ENCODE results near the gene LSMEM2.
A peak's percentile ranks its signal among the peaks of the same experiment; 100 is the strongest.

Gene LSMEM2

DNA sequence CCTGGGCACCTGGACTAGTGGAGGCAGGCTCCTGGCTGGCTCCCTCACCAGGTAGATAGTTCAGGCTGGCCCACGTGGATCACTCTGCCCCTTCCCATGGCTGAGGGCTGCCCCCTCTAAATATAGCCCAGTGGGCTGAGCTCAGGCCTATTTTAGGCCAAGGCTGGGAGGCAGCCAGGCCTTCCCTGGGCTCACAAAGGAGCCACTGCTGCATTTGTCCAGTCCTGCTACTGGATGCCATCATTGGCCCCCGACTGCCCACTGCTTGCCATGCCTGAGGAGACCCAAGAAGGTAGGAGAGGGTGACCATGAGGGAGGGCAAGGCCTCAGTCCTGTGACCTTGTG, at the start of gene LSMEM2:
Gene LSMEM2 (plus strand): TSS at position 208 of the 345 bp plus-strand sequence. CDS start 27 bp downstream, at position 235.
- Histone ChIP-seq H3K36me3 (ENCODE audit: insufficient read depth, low read length) (no peaks in the 10 kb centered on the region), H3K79me2 (ENCODE audit: control insufficient read depth, insufficient read depth, low read length, unreplicated experiment) (no peaks in the 10 kb centered on the region), H3K4me3 (ENCODE audit: low read depth, low read length) (no peak within 1 kb of the TSS), H3K27ac (ENCODE audit: low read depth, low read length) (no peak within 1 kb of the TSS), H2AFZ (ENCODE audit: low read length, unreplicated experiment) (no peak within 1 kb of the TSS), H3K4me1 (ENCODE audit: control insufficient read depth, insufficient read depth, low read length, unreplicated experiment) (no peaks in the 10 kb centered on the region), H3K27me3 (ENCODE audit: insufficient read depth, low read length) (peaks cover 12% of the 10 kb centered on the region)

DNA sequence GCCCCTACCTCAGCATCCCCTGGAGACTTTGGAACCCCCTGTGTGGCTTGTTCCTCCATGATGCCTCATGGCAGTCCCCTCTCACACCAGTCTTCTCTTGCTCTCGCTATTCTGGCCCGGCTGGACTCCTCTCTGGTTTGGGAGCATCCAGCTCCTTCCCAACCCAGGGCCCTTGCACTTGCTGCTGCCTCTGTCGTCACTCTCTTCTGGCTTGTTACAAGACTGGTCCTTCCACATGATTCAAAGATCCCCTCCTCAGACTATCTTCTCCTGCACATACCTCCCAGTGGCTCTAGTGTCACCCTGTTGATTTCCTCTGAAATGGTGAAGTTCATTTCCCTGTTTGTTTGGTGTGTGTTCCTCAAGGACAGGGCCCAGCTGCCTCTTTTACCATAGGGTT, 49.4 kb upstream of the LSMEM2 start:
- no peak overlapping the region for H2AFZ ChIP-seq (ENCODE audit: low read length, unreplicated experiment)
- H3K27me3 ChIP-seq (ENCODE audit: insufficient read depth, low read length) = peaks cover 3% of the 10 kb centered on the region; the same call in 1 of the 2 replicates
- H3K79me2 ChIP-seq (ENCODE audit: control insufficient read depth, insufficient read depth, low read length, unreplicated experiment) = no peaks in the 10 kb centered on the region
- H3K27ac ChIP-seq (ENCODE audit: low read depth, low read length) = no peak overlapping the region
- peaks cover 14% of the 10 kb centered on the region for H3K4me1 ChIP-seq (ENCODE audit: control insufficient read depth, insufficient read depth, low read length, unreplicated experiment)
- H3K36me3 ChIP-seq (ENCODE audit: insufficient read depth, low read length) = no peaks in the 10 kb centered on the region
- no peak overlapping the region for H3K4me3 ChIP-seq (ENCODE audit: low read depth, low read length)

GRCh38 chr3:50230104-50230793, 48.6 kb upstream of the LSMEM2 start:
- Histone ChIP-seq H3K4me1 (ENCODE audit: control insufficient read depth, insufficient read depth, low read length, unreplicated experiment) (peaks cover 14% of the 10 kb centered on the region), H2AFZ (ENCODE audit: low read length, unreplicated experiment) (no peak overlapping the region), H3K27me3 (ENCODE audit: insufficient read depth, low read length) (no peaks in the 10 kb centered on the region), H3K27ac (ENCODE audit: low read depth, low read length) (no peak overlapping the region), H3K79me2 (ENCODE audit: control insufficient read depth, insufficient read depth, low read length, unreplicated experiment) (no peaks in the 10 kb centered on the region), H3K36me3 (ENCODE audit: insufficient read depth, low read length) (no peaks in the 10 kb centered on the region), H3K4me3 (ENCODE audit: low read depth, low read length) (no peak overlapping the region)

GRCh38 chr3:50230794-50231125, 48.1 kb upstream of the LSMEM2 start:
- no peaks in the 10 kb centered on the region for H3K79me2 ChIP-seq (ENCODE audit: control insufficient read depth, insufficient read depth, low read length, unreplicated experiment)
- H3K4me3 ChIP-seq (ENCODE audit: low read depth, low read length) = no peak overlapping the region
- H2AFZ ChIP-seq (ENCODE audit: low read length, unreplicated experiment) = no peak overlapping the region
- peaks cover 14% of the 10 kb centered on the region for H3K4me1 ChIP-seq (ENCODE audit: control insufficient read depth, insufficient read depth, low read length, unreplicated experiment)
- no peaks in the 10 kb centered on the region for H3K27me3 ChIP-seq (ENCODE audit: insufficient read depth, low read length)
- no peak overlapping the region for H3K27ac ChIP-seq (ENCODE audit: low read depth, low read length)
- H3K36me3 ChIP-seq (ENCODE audit: insufficient read depth, low read length) = no peaks in the 10 kb centered on the region

DNA sequence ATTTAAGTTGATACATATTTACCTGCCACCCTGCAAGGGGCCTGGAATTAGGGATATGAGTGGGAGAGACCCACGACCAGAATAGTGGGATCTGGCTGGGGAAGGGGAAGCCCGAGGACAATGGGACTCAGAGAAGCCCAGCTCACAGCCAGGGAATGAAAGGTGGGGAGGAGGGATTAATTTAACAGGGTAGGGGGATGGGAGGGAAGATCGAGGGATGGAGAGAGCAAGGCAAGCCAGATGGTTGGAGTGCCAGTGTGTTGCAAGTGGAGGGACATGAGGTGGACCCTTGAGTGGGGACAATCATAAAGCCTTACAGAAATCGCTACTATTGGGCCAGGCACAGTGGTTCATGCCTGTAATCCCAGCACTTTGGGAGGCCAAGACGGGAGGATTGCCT, 47.3 kb upstream of the LSMEM2 start:
- Histone ChIP-seq H3K27ac (ENCODE audit: low read depth, low read length) (no peak overlapping the region), H3K4me1 (ENCODE audit: control insufficient read depth, insufficient read depth, low read length, unreplicated experiment) (peaks cover 14% of the 10 kb centered on the region)

GRCh38 chr3:50232303-50232702, 46.6 kb upstream of the LSMEM2 start:
- no peak overlapping the region for H2AFZ ChIP-seq (ENCODE audit: low read length, unreplicated experiment)
- no peak overlapping the region for H3K4me3 ChIP-seq (ENCODE audit: low read depth, low read length)
- no peaks in the 10 kb centered on the region for H3K36me3 ChIP-seq (ENCODE audit: insufficient read depth, low read length)
- no peak overlapping the region for H3K27ac ChIP-seq (ENCODE audit: low read depth, low read length)
- peaks cover 13% of the 10 kb centered on the region for H3K79me2 ChIP-seq (ENCODE audit: control insufficient read depth, insufficient read depth, low read length, unreplicated experiment)
- no peaks in the 10 kb centered on the region for H3K27me3 ChIP-seq (ENCODE audit: insufficient read depth, low read length)
- peaks cover 14% of the 10 kb centered on the region for H3K4me1 ChIP-seq (ENCODE audit: control insufficient read depth, insufficient read depth, low read length, unreplicated experiment)

More for the DNA sequence above, 47.3 kb upstream of the LSMEM2 start:
- Histone ChIP-seq H3K27me3 (ENCODE audit: insufficient read depth, low read length) (no peaks in the 10 kb centered on the region), H3K4me3 (ENCODE audit: low read depth, low read length) (no peak overlapping the region), H3K36me3 (ENCODE audit: insufficient read depth, low read length) (no peaks in the 10 kb centered on the region), H2AFZ (ENCODE audit: low read length, unreplicated experiment) (no peak overlapping the region), H3K79me2 (ENCODE audit: control insufficient read depth, insufficient read depth, low read length, unreplicated experiment) (peaks cover 6% of the 10 kb centered on the region)

DNA sequence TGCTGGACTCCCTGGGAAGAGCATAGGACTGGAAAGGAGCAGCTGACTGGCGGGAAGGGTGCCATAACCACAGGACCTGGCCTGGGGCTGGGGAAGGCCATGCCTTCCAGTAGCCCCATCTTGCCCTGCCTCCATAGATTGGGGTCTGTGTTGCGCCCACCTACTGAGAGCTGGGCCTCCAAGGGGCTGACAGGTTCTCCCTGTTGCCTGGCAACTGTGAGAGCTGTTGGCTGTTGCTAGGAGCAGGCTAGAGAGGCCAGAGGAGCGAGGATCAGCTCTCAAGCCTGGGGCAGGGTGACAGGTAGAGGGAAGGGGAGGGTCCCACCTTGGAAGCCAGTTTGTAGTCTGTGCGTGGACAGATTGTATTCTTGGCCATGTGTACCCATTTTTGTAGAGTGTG, 45.7 kb upstream of the LSMEM2 start:
- Histone ChIP-seq H3K27me3 (ENCODE audit: insufficient read depth, low read length) (no peaks in the 10 kb centered on the region), H3K79me2 (ENCODE audit: control insufficient read depth, insufficient read depth, low read length, unreplicated experiment) (peaks cover 22% of the 10 kb centered on the region), H3K27ac (ENCODE audit: low read depth, low read length) (no peak overlapping the region), H3K4me1 (ENCODE audit: control insufficient read depth, insufficient read depth, low read length, unreplicated experiment) (peaks cover 12% of the 10 kb centered on the region), H3K4me3 (ENCODE audit: low read depth, low read length) (no peak overlapping the region), H3K36me3 (ENCODE audit: insufficient read depth, low read length) (no peaks in the 10 kb centered on the region), H2AFZ (ENCODE audit: low read length, unreplicated experiment) (no peak overlapping the region)

DNA sequence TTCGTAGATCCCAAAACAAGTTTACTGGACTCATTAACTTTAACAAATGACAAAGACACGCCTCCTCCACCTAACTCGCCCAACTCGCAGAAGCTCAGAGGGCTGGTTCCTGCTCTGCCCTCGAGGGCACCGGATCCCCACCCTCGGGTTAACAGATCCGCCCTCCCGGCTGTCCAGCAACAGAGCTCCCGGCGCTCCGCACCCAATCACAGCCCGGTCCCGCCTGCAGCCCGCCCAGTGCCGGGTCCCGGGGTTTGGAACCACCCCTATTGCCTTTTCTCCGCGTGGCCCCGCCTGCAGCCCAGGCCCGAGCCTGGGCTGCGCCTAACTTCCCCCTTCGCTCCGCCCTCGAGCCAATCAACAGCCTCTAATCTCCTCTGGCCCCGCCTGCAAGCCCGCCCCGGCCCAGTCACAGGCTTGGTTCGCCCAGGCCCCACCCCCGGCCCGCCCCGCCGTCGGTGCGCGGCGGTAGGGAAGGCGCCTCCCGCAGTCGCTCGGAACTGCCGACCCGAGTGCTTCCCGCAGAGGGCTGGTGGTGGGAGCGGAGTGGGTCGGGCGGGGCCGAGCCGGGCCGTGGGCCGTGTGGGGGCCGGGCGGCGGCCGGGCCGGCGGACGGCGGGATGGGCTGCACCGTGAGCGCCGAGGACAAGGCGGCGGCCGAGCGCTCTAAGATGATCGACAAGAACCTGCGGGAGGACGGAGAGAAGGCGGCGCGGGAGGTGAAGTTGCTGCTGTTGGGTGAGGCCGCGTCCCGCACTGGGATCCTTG, 43.0 kb upstream of the LSMEM2 start, which contains the start of gene GNAI2:
Gene GNAI2 (plus strand): TSS at position 489 of the 768 bp plus-strand sequence. CDS start 132 bp downstream, at position 621.
- peak within 1 kb of the TSS; percentile 77 for H2AFZ ChIP-seq (ENCODE audit: low read length, unreplicated experiment)
- H3K27me3 ChIP-seq (ENCODE audit: insufficient read depth, low read length) = no peaks in the 10 kb centered on the region

DNA sequence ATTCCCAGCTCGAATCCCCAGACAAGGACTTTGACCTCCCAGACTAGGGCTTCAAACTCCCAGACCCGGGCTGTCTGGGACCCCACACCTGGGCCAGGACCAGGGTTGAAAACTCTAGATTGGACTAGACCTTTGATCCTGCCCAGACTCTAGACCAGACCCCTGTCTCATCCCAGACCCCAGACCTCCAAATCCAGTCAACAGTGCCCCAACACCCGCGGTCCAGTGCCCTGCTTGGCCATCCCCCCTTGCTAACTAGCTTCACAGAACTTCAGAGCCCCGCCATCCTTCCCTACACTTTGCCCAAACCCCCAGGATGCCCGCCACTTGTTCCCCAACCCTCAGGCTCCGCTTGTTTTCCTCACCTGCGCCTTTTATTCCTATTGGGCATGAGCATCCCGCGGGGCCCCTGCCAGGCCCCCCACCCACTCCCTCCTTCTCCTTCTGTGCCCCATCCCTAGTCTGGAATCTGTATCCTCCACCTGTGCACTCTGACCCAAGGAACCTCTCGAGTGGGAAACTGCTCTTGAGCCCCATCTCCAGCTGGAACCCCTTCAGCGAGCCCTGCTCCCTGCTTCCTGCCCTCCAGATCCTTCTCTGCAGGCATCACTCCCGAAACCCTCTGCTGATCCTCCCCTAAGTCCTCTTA, 42.3 kb upstream of the LSMEM2 start:
- Histone ChIP-seq H3K27me3 (ENCODE audit: insufficient read depth, low read length) (no peaks in the 10 kb centered on the region), H3K36me3 (ENCODE audit: insufficient read depth, low read length) (no peaks in the 10 kb centered on the region), H3K4me1 (ENCODE audit: control insufficient read depth, insufficient read depth, low read length, unreplicated experiment) (peaks cover 29% of the 10 kb centered on the region), H3K27ac (ENCODE audit: low read depth, low read length) (0 out of 2 replicates have a peak overlapping the region, but pooled peaks have one; percentile 72), H3K4me3 (ENCODE audit: low read depth, low read length) (peak overlapping the region; percentile 91), H3K79me2 (ENCODE audit: control insufficient read depth, insufficient read depth, low read length, unreplicated experiment) (peaks cover 56% of the 10 kb centered on the region), H2AFZ (ENCODE audit: low read length, unreplicated experiment) (no peak overlapping the region)

More for the DNA sequence above, 43.0 kb upstream of the LSMEM2 start, which contains the start of gene GNAI2:
- Histone ChIP-seq H3K4me1 (ENCODE audit: control insufficient read depth, insufficient read depth, low read length, unreplicated experiment) (peaks cover 25% of the 10 kb centered on the region), H3K79me2 (ENCODE audit: control insufficient read depth, insufficient read depth, low read length, unreplicated experiment) (peaks cover 48% of the 10 kb centered on the region), H3K27ac (ENCODE audit: low read depth, low read length) (peak within 1 kb of the TSS; percentile 72), H3K4me3 (ENCODE audit: low read depth, low read length) (peak within 1 kb of the TSS; percentile 91), H3K36me3 (ENCODE audit: insufficient read depth, low read length) (no peaks in the 10 kb centered on the region)

- Histone ChIP-seq H3K79me2 (ENCODE audit: control insufficient read depth, insufficient read depth, low read length, unreplicated experiment) (peaks cover 61% of the 10 kb centered on the region), H3K27me3 (ENCODE audit: insufficient read depth, low read length) (no peaks in the 10 kb centered on the region), H3K4me3 (ENCODE audit: low read depth, low read length) (peak overlapping the region; percentile 91), H3K27ac (ENCODE audit: low read depth, low read length) (peak overlapping the region; percentile 72), H2AFZ (ENCODE audit: low read length, unreplicated experiment) (no peak overlapping the region), H3K36me3 (ENCODE audit: insufficient read depth, low read length) (no peaks in the 10 kb centered on the region), H3K4me1 (ENCODE audit: control insufficient read depth, insufficient read depth, low read length, unreplicated experiment) (peaks cover 34% of the 10 kb centered on the region)
These were observed 41.7 kb upstream of the LSMEM2 start for GRCh38 chr3:50237133-50237651.

Measured in ACC112 (cell line).